Dendritic cell treated with granulocyte-macrophage colony-stimulating factor and Interleukin-4, amounts not matched to agents 40 ng/mL and 50 ng/mL, for 4 days (primary cell): ENCODE measurements around the gene KCNAB1.

Experiments
- H3K27ac Mint-ChIP-seq: one replicate; pipeline ENCODE4 v1.8.0; 2022; ENCODE audit warnings: mild to moderate bottlenecking, mixed read lengths
- H3K27me3 Mint-ChIP-seq: one replicate; pipeline ENCODE4 v1.8.0; 2022; ENCODE audit warnings: mild to moderate bottlenecking, mixed read lengths
- H3K36me3 Mint-ChIP-seq: one replicate; pipeline ENCODE4 v1.8.0; 2022; ENCODE audit warnings: low read depth, mixed read lengths
- H3K4me1 Mint-ChIP-seq: one replicate; pipeline ENCODE4 v1.8.0; 2022; ENCODE audit warnings: low read depth, mixed read lengths
- H3K4me3 Mint-ChIP-seq: one replicate; pipeline ENCODE4 v1.8.0; 2022; ENCODE audit warnings: mild to moderate bottlenecking, moderate library complexity, mixed read lengths
- H3K9me3 Mint-ChIP-seq: one replicate; pipeline ENCODE4 v1.8.0; 2022; ENCODE audit warnings: mixed read lengths
- intact Hi-C: fragments of 100-400 bp; cut with micrococcal nuclease; formaldehyde crosslinking; loops from one replicate; pipeline ENCODE4 v1.15.0; 2022

The KCNAB1 gene

GRCh38 chr3:156148946-156149381 lies 28.6 kb downstream of the KCNAB1 start:
- Mint-ChIP-seq H3K27ac (no peak overlapping the region), H3K9me3 (no peaks in the 10 kb centered on the region), H3K4me1 (peaks cover 7% of the 10 kb centered on the region), H3K4me3 (no peak overlapping the region), H3K27me3 (peaks cover 6% of the 10 kb centered on the region), H3K36me3 (no peaks in the 10 kb centered on the region)
- intact Hi-C loops: loop anchor here (5.0 kb wide), 1 partner anchor 988 kb away; no protein-coding TSS in a partner anchor

- Mint-ChIP-seq H3K9me3 (no peaks in the 10 kb centered on the region), H3K27me3 (peaks cover 5% of the 10 kb centered on the region), H3K27ac (no peak overlapping the region), H3K4me3 (no peak overlapping the region), H3K36me3 (no peaks in the 10 kb centered on the region), H3K4me1 (peaks cover 7% of the 10 kb centered on the region)
- intact Hi-C loops: loop anchor here (1.0 to 5.0 kb wide), 4 partner anchors 297 to 987 kb away; no protein-coding TSS in a partner anchor
Measured at GRCh38 chr3:156149876-156150275, 29.5 kb downstream of the KCNAB1 start.

- Mint-ChIP-seq H3K9me3 (no peaks in the 10 kb centered on the region), H3K4me1 (peaks cover 7% of the 10 kb centered on the region), H3K27me3 (peaks cover 4% of the 10 kb centered on the region), H3K36me3 (no peaks in the 10 kb centered on the region), H3K27ac (no peak overlapping the region), H3K4me3 (no peak overlapping the region)
- intact Hi-C loops: loop anchor here (1.0 to 5.0 kb wide), 4 partner anchors 232 to 930 kb away; no protein-coding TSS in a partner anchor
Measured at GRCh38 chr3:156150434-156151066, 30.2 kb downstream of the KCNAB1 start.

GRCh38 chr3:156151824-156152428 lies 31.5 kb downstream of the KCNAB1 start:
- Mint-ChIP-seq H3K36me3 (no peaks in the 10 kb centered on the region), H3K9me3 (no peaks in the 10 kb centered on the region), H3K27me3 (peaks cover 4% of the 10 kb centered on the region), H3K27ac (no peak overlapping the region), H3K4me3 (no peak overlapping the region), H3K4me1 (peaks cover 7% of the 10 kb centered on the region)
- intact Hi-C loops: loop anchor here (1.0 to 5.0 kb wide), 3 partner anchors 230 to 929 kb away; no protein-coding TSS in a partner anchor

- H3K27me3 Mint-ChIP-seq: no peaks in the 10 kb centered on the region
- intact Hi-C loops: no loop called here
- peaks cover 12% of the 10 kb centered on the region for H3K4me1 Mint-ChIP-seq
- no peak overlapping the region for H3K4me3 Mint-ChIP-seq
- no peaks in the 10 kb centered on the region for H3K9me3 Mint-ChIP-seq
- no peaks in the 10 kb centered on the region for H3K36me3 Mint-ChIP-seq
- H3K27ac Mint-ChIP-seq: no peak overlapping the region
Measured at GRCh38 chr3:156158656-156159295, 38.4 kb downstream of the KCNAB1 start.

GRCh38 chr3:156160647-156161046 lies 40.3 kb downstream of the KCNAB1 start:
- Mint-ChIP-seq H3K4me3 (peak overlapping the region; percentile 21), H3K9me3 (no peaks in the 10 kb centered on the region), H3K36me3 (no peaks in the 10 kb centered on the region), H3K4me1 (peaks cover 12% of the 10 kb centered on the region), H3K27me3 (no peaks in the 10 kb centered on the region), H3K27ac (no peak overlapping the region)
- intact Hi-C loops: no loop called here

- Mint-ChIP-seq H3K4me1 (peaks cover 12% of the 10 kb centered on the region), H3K27me3 (no peaks in the 10 kb centered on the region), H3K27ac (no peak overlapping the region), H3K36me3 (no peaks in the 10 kb centered on the region), H3K4me3 (no peak overlapping the region), H3K9me3 (no peaks in the 10 kb centered on the region)
- intact Hi-C loops: no loop called here
Measured at GRCh38 chr3:156161172-156161571, 40.8 kb downstream of the KCNAB1 start.

- Mint-ChIP-seq H3K27ac (no peak overlapping the region), H3K9me3 (no peaks in the 10 kb centered on the region), H3K4me3 (no peak overlapping the region), H3K27me3 (no peaks in the 10 kb centered on the region), H3K4me1 (peaks cover 12% of the 10 kb centered on the region), H3K36me3 (no peaks in the 10 kb centered on the region)
- intact Hi-C loops: no loop called here
Measured at GRCh38 chr3:156163848-156164247, 43.5 kb downstream of the KCNAB1 start.

GRCh38 chr3:156166808-156167207 lies 46.4 kb downstream of the KCNAB1 start:
- no peak overlapping the region for H3K27ac Mint-ChIP-seq
- H3K27me3 Mint-ChIP-seq: no peaks in the 10 kb centered on the region
- no peak overlapping the region for H3K4me3 Mint-ChIP-seq
- H3K9me3 Mint-ChIP-seq: no peaks in the 10 kb centered on the region
- H3K4me1 Mint-ChIP-seq: no peaks in the 10 kb centered on the region
- intact Hi-C loops: no loop called here
- H3K36me3 Mint-ChIP-seq: no peaks in the 10 kb centered on the region

- H3K27me3 Mint-ChIP-seq: no peaks in the 10 kb centered on the region
- no peak overlapping the region for H3K27ac Mint-ChIP-seq
- no peaks in the 10 kb centered on the region for H3K36me3 Mint-ChIP-seq
- intact Hi-C loops: loop anchor here (5.0 kb wide), 1 partner anchor 212 kb away; no protein-coding TSS in a partner anchor
- H3K9me3 Mint-ChIP-seq: no peaks in the 10 kb centered on the region
- H3K4me3 Mint-ChIP-seq: no peak overlapping the region
- no peaks in the 10 kb centered on the region for H3K4me1 Mint-ChIP-seq
Measured at GRCh38 chr3:156170571-156170970, 50.2 kb downstream of the KCNAB1 start.

- no peaks in the 10 kb centered on the region for H3K27me3 Mint-ChIP-seq
- H3K4me3 Mint-ChIP-seq: no peak overlapping the region
- no peaks in the 10 kb centered on the region for H3K9me3 Mint-ChIP-seq
- H3K36me3 Mint-ChIP-seq: no peaks in the 10 kb centered on the region
- intact Hi-C loops: loop anchor here (5.0 kb wide), 1 partner anchor 211 kb away; no protein-coding TSS in a partner anchor
- no peaks in the 10 kb centered on the region for H3K4me1 Mint-ChIP-seq
- no peak overlapping the region for H3K27ac Mint-ChIP-seq
Measured at GRCh38 chr3:156171281-156172267, 51.2 kb downstream of the KCNAB1 start.

- intact Hi-C loops: loop anchor here (5.0 kb wide), 1 partner anchor 210 kb away; no protein-coding TSS in a partner anchor
- H3K27me3 Mint-ChIP-seq: no peaks in the 10 kb centered on the region
- no peak overlapping the region for H3K27ac Mint-ChIP-seq
- H3K4me3 Mint-ChIP-seq: no peak overlapping the region
- H3K4me1 Mint-ChIP-seq: no peaks in the 10 kb centered on the region
- H3K36me3 Mint-ChIP-seq: no peaks in the 10 kb centered on the region
- no peaks in the 10 kb centered on the region for H3K9me3 Mint-ChIP-seq
Measured at GRCh38 chr3:156172536-156172935, 52.2 kb downstream of the KCNAB1 start.

GRCh38 chr3:156174229-156174847 lies 54.0 kb downstream of the KCNAB1 start:
- Mint-ChIP-seq H3K9me3 (no peaks in the 10 kb centered on the region), H3K36me3 (no peaks in the 10 kb centered on the region), H3K27ac (no peak overlapping the region), H3K4me3 (no peak overlapping the region), H3K27me3 (no peaks in the 10 kb centered on the region), H3K4me1 (no peaks in the 10 kb centered on the region)
- intact Hi-C loops: loop anchor here (5.0 kb wide), 1 partner anchor 208 kb away; no protein-coding TSS in a partner anchor
